ENCODE results near the gene HOXD1.

The HOXD1 gene

GRCh38 chr2:176152350-176153181 is 35.9 kb upstream of the HOXD1 start:
- no peak for DNase-seq

GRCh38 chr2:176154576-176155252 is 33.8 kb upstream of the HOXD1 start:
- no peak for DNase-seq

- DNase-seq = no peak
Measured at GRCh38 chr2:176155356-176156044, 33.0 kb upstream of the HOXD1 start.

- DNase-seq = no peak
Measured at GRCh38 chr2:176156301-176156806, 32.1 kb upstream of the HOXD1 start.

GRCh38 chr2:176156807-176157498 is 31.5 kb upstream of the HOXD1 start, which contains the start of gene HOXD3:
Gene HOXD3 (plus strand): TSS chr2:176157307. CDS start chr2:176169115, 11,808 bp downstream.
- DNase-seq = no peak

- no peak for DNase-seq
Measured at GRCh38 chr2:176157499-176158185, 30.8 kb upstream of the HOXD1 start.

GRCh38 chr2:176158186-176158591 is 30.3 kb upstream of the HOXD1 start:
- no peak for DNase-seq

GRCh38 chr2:176158855-176159662 is 29.4 kb upstream of the HOXD1 start:
- DNase-seq = no peak

GRCh38 chr2:176159663-176160250 is 28.7 kb upstream of the HOXD1 start:
- no peak for DNase-seq

- no peak for DNase-seq
Measured at GRCh38 chr2:176160251-176160985, 28.1 kb upstream of the HOXD1 start.

- DNase-seq = no peak
Measured at GRCh38 chr2:176160986-176161824, 27.3 kb upstream of the HOXD1 start.

- DNase-seq = no peak
Measured at GRCh38 chr2:176161825-176162626, 26.4 kb upstream of the HOXD1 start.

- DNase-seq = no peak
Measured at GRCh38 chr2:176162911-176163671, 25.4 kb upstream of the HOXD1 start.

GRCh38 chr2:176163672-176164056 is 24.8 kb upstream of the HOXD1 start:
- DNase-seq = no peak

- no peak for DNase-seq
Measured at GRCh38 chr2:176164201-176164600, 24.3 kb upstream of the HOXD1 start.

GRCh38 chr2:176164611-176165369 is 23.7 kb upstream of the HOXD1 start:
- DNase-seq = no peak
